Measurements from ENCODE around the gene PIP5K1A.

Gene PIP5K1A

DNA sequence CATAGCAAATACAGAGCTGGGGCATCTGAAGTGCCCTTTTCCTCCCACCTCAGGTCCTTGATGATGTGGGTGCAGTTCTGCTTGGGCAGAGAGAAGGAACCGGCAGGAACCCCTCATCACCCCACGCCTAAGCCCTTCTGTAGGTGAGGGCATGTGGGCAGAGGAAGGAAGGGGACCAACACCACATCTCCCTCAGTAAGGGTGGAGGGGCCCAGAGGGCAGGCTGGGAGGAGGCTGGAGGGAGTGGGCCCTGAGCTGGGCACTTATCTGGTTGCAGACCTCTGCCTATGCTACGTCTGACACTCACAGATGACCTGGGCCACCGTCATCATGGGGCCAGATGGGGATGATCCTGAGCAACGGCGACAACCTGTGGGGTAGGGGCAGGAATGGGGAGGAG, 94.7 kb downstream of the PIP5K1A start:
- no peak overlapping the region for H3K4me3 ChIP-seq (ENCODE audit: low read depth, low read length, poor library complexity, severe bottlenecking)
- H3K27ac ChIP-seq (ENCODE audit: low read depth, low read length, poor library complexity, severe bottlenecking) = no peak overlapping the region
- no peaks in the 10 kb centered on the region for H3K9me2 ChIP-seq (ENCODE audit: low read depth, low read length)
- no peak overlapping the region for H2AFZ ChIP-seq (ENCODE audit: low read length)
- no peak overlapping the region for H3K4me2 ChIP-seq (ENCODE audit: low read length)
- TF ChIP-seq EZH2 (IDR thresholded peaks at IDR 0.05; ENCODE audit: borderline replicate concordance, low read length) = no peak
- TF ChIP-seq, protein P1, sequence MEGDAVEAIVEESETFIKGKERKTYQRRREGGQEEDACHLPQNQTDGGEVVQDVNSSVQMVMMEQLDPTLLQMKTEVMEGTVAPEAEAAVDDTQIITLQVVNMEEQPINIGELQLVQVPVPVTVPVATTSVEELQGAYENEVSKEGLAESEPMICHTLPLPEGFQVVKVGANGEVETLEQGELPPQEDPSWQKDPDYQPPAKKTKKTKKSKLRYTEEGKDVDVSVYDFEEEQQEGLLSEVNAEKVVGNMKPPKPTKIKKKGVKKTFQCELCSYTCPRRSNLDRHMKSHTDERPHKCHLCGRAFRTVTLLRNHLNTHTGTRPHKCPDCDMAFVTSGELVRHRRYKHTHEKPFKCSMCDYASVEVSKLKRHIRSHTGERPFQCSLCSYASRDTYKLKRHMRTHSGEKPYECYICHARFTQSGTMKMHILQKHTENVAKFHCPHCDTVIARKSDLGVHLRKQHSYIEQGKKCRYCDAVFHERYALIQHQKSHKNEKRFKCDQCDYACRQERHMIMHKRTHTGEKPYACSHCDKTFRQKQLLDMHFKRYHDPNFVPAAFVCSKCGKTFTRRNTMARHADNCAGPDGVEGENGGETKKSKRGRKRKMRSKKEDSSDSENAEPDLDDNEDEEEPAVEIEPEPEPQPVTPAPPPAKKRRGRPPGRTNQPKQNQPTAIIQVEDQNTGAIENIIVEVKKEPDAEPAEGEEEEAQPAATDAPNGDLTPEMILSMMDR (IDR thresholded peaks at IDR 0.05; ENCODE audit: low read length) = no peak
- H3K27me3 ChIP-seq (ENCODE audit: insufficient read depth, low read length) = no peaks in the 10 kb centered on the region
- no peaks in the 10 kb centered on the region for H4K20me1 ChIP-seq (ENCODE audit: insufficient read depth, low read length)
- H3F3A ChIP-seq (ENCODE audit: insufficient read depth, low read length) = no peaks in the 10 kb centered on the region; the same call in 1 of the 2 replicates
- peaks cover 87% of the 10 kb centered on the region for H3K36me3 ChIP-seq (ENCODE audit: insufficient read depth, low read length)
- no peaks in the 10 kb centered on the region for H3K79me2 ChIP-seq (ENCODE audit: insufficient read depth, low read length)
- H3K9ac ChIP-seq (ENCODE audit: low read length) = no peak overlapping the region
- H3K4me1 ChIP-seq (ENCODE audit: insufficient read depth, low read length, severe bottlenecking) = no peaks in the 10 kb centered on the region
- no peaks in the 10 kb centered on the region for H3K9me3 ChIP-seq (ENCODE audit: low read length)

DNA sequence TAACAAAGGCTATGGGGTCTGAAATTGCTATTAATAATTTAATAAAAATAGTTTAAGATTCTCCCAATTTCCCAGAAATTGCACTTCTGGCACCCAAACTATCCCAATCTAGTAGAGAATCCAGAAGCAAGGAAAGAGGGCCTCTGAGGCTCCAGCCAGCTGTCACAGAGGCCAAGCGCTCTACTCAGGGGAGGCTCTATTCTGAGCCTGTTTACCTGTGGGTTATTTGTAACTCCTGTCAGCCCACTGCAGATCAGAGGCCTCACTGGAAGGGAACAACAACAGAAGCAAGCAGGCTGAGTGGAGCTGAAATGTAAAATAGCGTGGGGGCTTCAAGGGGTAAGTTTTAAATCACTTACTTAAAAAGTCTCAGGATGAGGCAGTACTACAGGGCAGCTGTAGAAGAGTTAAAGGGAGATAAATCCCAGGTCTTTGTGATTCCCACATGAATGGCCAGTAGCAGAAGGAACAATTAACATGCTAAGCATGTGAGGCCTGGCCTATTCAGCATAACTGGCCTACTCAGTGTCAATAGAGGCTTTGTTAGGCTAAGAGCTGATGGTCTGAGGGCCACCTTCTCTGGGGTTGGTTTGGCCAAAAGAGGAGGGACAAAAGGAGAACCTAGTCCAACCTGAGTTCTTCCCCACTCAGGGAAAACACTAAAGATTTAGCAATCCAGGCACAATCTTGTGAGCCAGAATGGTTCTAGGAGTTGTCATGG, 96.5 kb downstream of the PIP5K1A start:
- Histone ChIP-seq H3K27ac (ENCODE audit: low read depth, low read length, poor library complexity, severe bottlenecking) (no peak overlapping the region), H3K79me2 (ENCODE audit: insufficient read depth, low read length) (no peaks in the 10 kb centered on the region), H3K9me3 (ENCODE audit: low read length) (no peaks in the 10 kb centered on the region), H3K4me3 (ENCODE audit: low read depth, low read length, poor library complexity, severe bottlenecking) (no peak overlapping the region), H3F3A (ENCODE audit: insufficient read depth, low read length) (no peaks in the 10 kb centered on the region; the same call in 1 of the 2 replicates), H3K9ac (ENCODE audit: low read length) (no peak overlapping the region), H4K20me1 (ENCODE audit: insufficient read depth, low read length) (no peaks in the 10 kb centered on the region), H3K36me3 (ENCODE audit: insufficient read depth, low read length) (peaks cover 86% of the 10 kb centered on the region), H2AFZ (ENCODE audit: low read length) (no peak overlapping the region), H3K4me2 (ENCODE audit: low read length) (no peak overlapping the region), H3K9me2 (ENCODE audit: low read depth, low read length) (no peaks in the 10 kb centered on the region), H3K4me1 (ENCODE audit: insufficient read depth, low read length, severe bottlenecking) (no peaks in the 10 kb centered on the region), H3K27me3 (ENCODE audit: insufficient read depth, low read length) (no peaks in the 10 kb centered on the region)
- TF ChIP-seq EZH2 (IDR thresholded peaks at IDR 0.05; ENCODE audit: borderline replicate concordance, low read length) = no peak
- TF ChIP-seq, protein P1 (IDR thresholded peaks at IDR 0.05; ENCODE audit: low read length) = no peak
